K562 (cell line): Measurements from ENCODE around the gene DAPP1. TPM values are rescaled to one million over a fixed set of nuclear protein-coding genes. Genes with fewer than 3 reads are reported as not detected.

Experiments
- ATAC-seq: fragments of 200-7000 bp; cut with Tn5 transposase; 3 replicates; pipeline ENCODE4 v1.9.1; 2020; ENCODE audit warnings: moderate library complexity
- BruUV-seq: library from RNA; stranded (reverse); fragments of 400-500 nt; replicated peaks from 2 replicates; lab custom pipeline; 2021; lab: Mats Ljungman, UMichigan
- CTCF ChIA-PET: fragments of 300-600 bp; formaldehyde crosslinking; extraction: SDS; loops from one replicate; lab custom pipeline; 2021; ENCODE audit warnings: low intra/inter-chr PET ratio; lab: Yijun Ruan, JAX
- POLR2A ChIA-PET: fragments of 300-600, 350-650 bp; sonication (Branson Sonifier 250); formaldehyde crosslinking; extraction: SDS; loops from one replicate; lab custom pipeline; 2021; ENCODE audit warnings: antibody characterized with exemption, inconsistent platforms; lab: Yijun Ruan, JAX
- DNase-seq, 4 experiments: peaks; one replicate each; pipeline versions ENCODE4 v3.0.0 to v3.0.0-alpha.2; 2011 to 2018; ENCODE audit warnings: low spot score in 3 of 4, mixed read lengths in 3 of 4; ENCODE audit errors: extremely low read depth in 1 of 4
- FAIRE-seq: peaks from 2 replicates; lab custom pipeline; 2011; peaks lifted over from hg19 to GRCh38; lab: Jason Lieb, UNC
- H2AFZ ChIP-seq: 2 replicates; pipeline ENCODE4 v1.6.0; 2011; ENCODE audit warnings: low read depth, low read length, control low read depth, inconsistent platforms
- H3K27ac ChIP-seq: fragments of 200-600 bp; 3 replicates; pipeline ENCODE4 v1.8.0; 2011; ENCODE audit warnings: low read depth, mild to moderate bottlenecking, control low read depth, inconsistent platforms, low read length, moderate library complexity, mixed read lengths; ENCODE audit errors: extremely low read depth
- H3K27me3 ChIP-seq, 2 experiments: fragments of 300-600 bp in 1 of 2; 2 replicates in 1 of 2; 3 replicates in 1 of 2; pipeline versions ENCODE4 v1.6.0 to v1.8.0; 2011; ENCODE audit warnings: inconsistent platforms in 2 of 2, low read length in 2 of 2, mild to moderate bottlenecking in 1 of 2, mixed read lengths in 1 of 2, moderate library complexity in 1 of 2; ENCODE audit not compliant: control insufficient read depth in 2 of 2, insufficient read depth in 2 of 2
- H3K36me3 ChIP-seq: fragments of 300-600 bp; 3 replicates; pipeline ENCODE4 v1.8.0; 2011; ENCODE audit warnings: mild to moderate bottlenecking, low read length, inconsistent platforms; ENCODE audit not compliant: control insufficient read depth, insufficient read depth
- H3K4me1 ChIP-seq, 2 experiments: fragments of 200-600 bp in 1 of 2; replicated peaks in 1 of 2; 2 replicates in 1 of 2; 3 replicates in 1 of 2; pipeline versions ENCODE4 v1.5.1 to v1.8.0; 2011; ENCODE audit warnings: inconsistent platforms in 2 of 2, low read length in 2 of 2, mild to moderate bottlenecking in 1 of 2, mixed read lengths in 1 of 2, moderate library complexity in 1 of 2; ENCODE audit not compliant: control insufficient read depth in 2 of 2, insufficient read depth in 2 of 2
- H3K4me2 ChIP-seq: 2 replicates; pipeline ENCODE4 v1.6.1; 2011; ENCODE audit warnings: low read length, control low read depth, inconsistent platforms, mixed read lengths; ENCODE audit not compliant: insufficient read depth
- H3K4me3 ChIP-seq: fragments of 200-600 bp; sonication (generic), shearing (Covaris generic); 2 replicates; pipeline ENCODE4 v1.5.1; 2016; ENCODE audit warnings: control low read depth, inconsistent platforms
- H3K79me2 ChIP-seq: fragments of 200-600 bp; 3 replicates; pipeline ENCODE4 v1.8.0; 2011; ENCODE audit warnings: low read length, inconsistent platforms; ENCODE audit not compliant: control insufficient read depth, insufficient read depth
- H3K9ac ChIP-seq, 2 experiments: 2 replicates each; pipeline versions ENCODE4 v1.6.0 to v1.6.1; 2011; ENCODE audit warnings: low read depth in 2 of 2, low read length in 2 of 2, control low read depth in 1 of 2, inconsistent platforms in 1 of 2, mild to moderate bottlenecking in 1 of 2, mixed read lengths in 1 of 2; ENCODE audit not compliant: insufficient read depth in 1 of 2
- H3K9me1 ChIP-seq: one replicate; pipeline ENCODE4 v1.6.0; 2011; ENCODE audit warnings: inconsistent platforms, mild to moderate bottlenecking, low read length, moderate library complexity; ENCODE audit not compliant: control insufficient read depth, insufficient read depth
- H3K9me3 ChIP-seq: replicated peaks from 2 replicates; pipeline ENCODE4 v1.5.1; 2011; ENCODE audit warnings: low read depth, low read length, inconsistent platforms; ENCODE audit not compliant: control insufficient read depth, insufficient read depth
- H4K20me1 ChIP-seq: replicated peaks from 2 replicates; pipeline ENCODE4 v1.6.1; 2011; ENCODE audit warnings: low read length, inconsistent platforms, mixed read lengths; ENCODE audit not compliant: control insufficient read depth, insufficient read depth
- CREB5 ChIP-seq: fragments of 250-450 bp; sonication (Bioruptor Pico); IDR thresholded peaks from 2 replicates; pipeline ENCODE4 v1.5.0; 2020; ENCODE audit warnings: mild to moderate bottlenecking
- NRF1 ChIP-seq, 2 experiments: fragments of 450-650 bp; IDR thresholded peaks in 1 of 2; conservative IDR thresholded peaks in 1 of 2; 2 replicates each; pipeline ENCODE4 v1.6.1; 2014; ENCODE audit warnings: mild to moderate bottlenecking in 2 of 2
- SAFB2 ChIP-seq: fragments of 200-400 bp; formaldehyde crosslinking; IDR thresholded peaks from 2 replicates; pipeline ENCODE4 v1.6.1; 2018; ENCODE audit warnings: borderline replicate concordance, low read length, low read depth, moderate library complexity; ENCODE audit not compliant: severe bottlenecking
- WGBS: fragments of 100-300 bp; shearing (Covaris generic); methylation state at CpG from one replicate; pipeline ENCODE4 v1.1.6; 2016; ENCODE audit warnings: low coverage, mixed read lengths; ENCODE audit not compliant: insufficient coverage; ENCODE audit errors: missing lambda C conversion rate; 5-methylcytosine and 5-hydroxymethylcytosine counted together
- in situ Hi-C: fragments of 300-500 bp; cut with MboI; formaldehyde crosslinking; loops from 4 replicates; pipeline ENCODE4 v1.15.0; 2018; ENCODE audit warnings: inconsistent platforms, mixed read lengths
- intact Hi-C: fragments of 100-400 bp; cut with micrococcal nuclease; formaldehyde crosslinking; loops from 2 replicates; pipeline ENCODE4 v1.14.2; 2022
- polyA plus RNA-seq, 8 experiments: library from polyadenylated mRNA; depleted of rRNA in 4 of 8; stranded (reverse) in 5 of 8; unstranded in 3 of 8; fragments of >200 nt; fragmentation: Nextera tagmentation in 2 of 8; fragmentation: Illumina TruSeq in 1 of 8; extraction: Ambion mirVana in 2 of 8; extraction: Trizol in 1 of 8; gene quantifications; 2 replicates each; pipeline versions ENCODE4 v1.2.1 to v1.2.3, GENCODE V29; 2011 to 2014; ENCODE audit warnings: inconsistent platforms in 1 of 8, missing spikeins in 1 of 8
- total RNA-seq, 7 experiments: library from RNA; depleted of rRNA in 6 of 7; stranded (reverse); fragments of >200 nt in 6 of 7; fragmentation: Illumina TruSeq in 2 of 7; extraction: Trizol in 2 of 7; gene quantifications; 2 replicates each; pipeline versions ENCODE4 v1.2.1 to v1.2.3, GENCODE V29; 2011 to 2021; ENCODE audit warnings: low replicate concordance in 1 of 7

The DAPP1 gene
- total and polyA plus RNA-seq, 9 of the 15 experiments (the other 6 are each of a cell fraction or from before 2014, with no cell fraction given) = 1.9 to 7.2 (median 3.6) TPM

DNA sequence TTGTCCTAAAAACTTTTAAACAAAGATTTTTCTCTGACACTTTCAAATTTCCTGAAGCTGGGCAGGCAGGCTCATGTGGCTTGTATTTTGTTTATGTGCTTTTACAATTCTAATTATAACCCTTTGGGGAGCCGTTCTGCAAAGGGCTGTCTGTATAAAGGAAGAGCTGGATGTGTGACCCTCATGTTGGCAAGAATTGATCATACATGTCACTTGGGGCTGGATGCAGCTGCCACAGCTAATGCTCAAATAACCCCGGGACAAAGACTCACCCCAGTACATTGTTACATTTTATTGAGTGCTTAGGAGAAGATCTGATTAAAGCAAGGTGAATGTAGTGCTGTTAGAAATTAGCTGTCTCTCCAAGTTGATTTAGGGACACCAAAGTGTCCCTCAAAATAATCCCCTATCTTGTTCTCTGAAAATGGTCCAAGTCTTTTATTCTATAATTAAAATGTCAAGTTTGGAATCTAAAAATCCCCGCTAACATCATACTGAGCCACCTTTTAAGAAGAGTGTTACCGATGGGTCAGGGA lies 13.0 kb upstream of the DAPP1 start:
- no peaks in the 10 kb centered on the region for H3K4me1 ChIP-seq
- H3K27ac ChIP-seq = no peak overlapping the region
- BruUV-seq = no TSS peak
- no peaks in the 10 kb centered on the region for H3K79me2 ChIP-seq
- FAIRE-seq (no peak), ATAC-seq (no peak), DNase-seq (no peak)
- TF ChIP-seq CREB5 (no peak), NRF1 (conservative IDR thresholded peaks at IDR 0.05 in 1 of 2, IDR thresholded peaks at IDR 0.05 in 1 of 2) (no peak), SAFB2 (no peak)
- H3K9ac ChIP-seq = no peak overlapping the region
- intact Hi-C loops (no loop called here), in situ Hi-C loops (no loop called here)
- H3K4me3 ChIP-seq = no peak overlapping the region
- no peaks in the 10 kb centered on the region for H4K20me1 ChIP-seq
- CTCF ChIA-PET = interaction anchor here (0.7 kb wide), 1 partner anchor 59 kb away, joined by 3 read pairs; no protein-coding TSS in a partner anchor
- no peak overlapping the region for H3K4me2 ChIP-seq
- POLR2A ChIA-PET = no interaction called here
- H3K27me3 ChIP-seq = peaks cover 4 to 24% of the 10 kb centered on the region in 2 experiments; a peak in 4 of 5 replicates
- H3K36me3 ChIP-seq = no peaks in the 10 kb centered on the region
- no peaks in the 10 kb centered on the region for H3K9me3 ChIP-seq
- H3K9me1 ChIP-seq = no peaks in the 10 kb centered on the region
- H2AFZ ChIP-seq = no peak overlapping the region
- 0% methylated on average over 4 of the region's 4 CpGs for WGBS
